Measurements from ENCODE around the gene PDCD2L.

The PDCD2L gene

DNA sequence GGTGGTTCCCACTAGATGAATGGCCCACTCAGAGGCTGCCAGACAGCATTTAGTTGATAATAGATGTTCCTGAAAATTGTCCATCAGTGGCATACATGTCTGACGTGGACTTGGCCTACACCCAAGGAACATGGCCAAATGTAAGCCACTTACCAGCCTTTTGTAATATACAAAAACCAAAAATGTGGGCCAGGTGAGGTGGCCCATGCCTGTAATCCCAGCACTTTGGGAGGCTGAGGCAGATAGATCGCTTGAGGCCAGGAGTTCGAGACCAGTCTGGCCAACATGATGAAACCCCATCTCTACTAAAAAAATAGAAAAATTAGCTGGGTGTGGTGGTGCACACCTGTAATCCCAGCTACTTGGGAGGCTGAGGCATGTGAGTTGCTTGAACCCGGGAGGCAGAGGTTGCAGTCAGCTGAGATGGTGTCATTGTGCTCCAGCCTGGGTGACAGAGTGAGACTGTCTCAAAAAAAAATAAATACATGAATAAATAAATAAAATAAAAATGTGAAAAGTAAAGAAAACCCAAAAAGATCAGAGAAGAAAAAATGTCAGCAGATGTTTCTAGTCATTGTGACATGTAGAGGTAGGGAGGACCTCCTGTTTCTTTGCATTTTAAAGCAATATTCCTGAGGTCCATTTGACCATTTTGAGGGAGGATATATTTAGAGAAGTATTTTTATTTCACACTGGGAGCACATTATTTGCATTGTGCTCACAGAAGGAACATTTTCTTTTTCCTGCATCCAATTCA, 70.2 kb downstream of the PDCD2L start:
- no peak for FAIRE-seq

DNA sequence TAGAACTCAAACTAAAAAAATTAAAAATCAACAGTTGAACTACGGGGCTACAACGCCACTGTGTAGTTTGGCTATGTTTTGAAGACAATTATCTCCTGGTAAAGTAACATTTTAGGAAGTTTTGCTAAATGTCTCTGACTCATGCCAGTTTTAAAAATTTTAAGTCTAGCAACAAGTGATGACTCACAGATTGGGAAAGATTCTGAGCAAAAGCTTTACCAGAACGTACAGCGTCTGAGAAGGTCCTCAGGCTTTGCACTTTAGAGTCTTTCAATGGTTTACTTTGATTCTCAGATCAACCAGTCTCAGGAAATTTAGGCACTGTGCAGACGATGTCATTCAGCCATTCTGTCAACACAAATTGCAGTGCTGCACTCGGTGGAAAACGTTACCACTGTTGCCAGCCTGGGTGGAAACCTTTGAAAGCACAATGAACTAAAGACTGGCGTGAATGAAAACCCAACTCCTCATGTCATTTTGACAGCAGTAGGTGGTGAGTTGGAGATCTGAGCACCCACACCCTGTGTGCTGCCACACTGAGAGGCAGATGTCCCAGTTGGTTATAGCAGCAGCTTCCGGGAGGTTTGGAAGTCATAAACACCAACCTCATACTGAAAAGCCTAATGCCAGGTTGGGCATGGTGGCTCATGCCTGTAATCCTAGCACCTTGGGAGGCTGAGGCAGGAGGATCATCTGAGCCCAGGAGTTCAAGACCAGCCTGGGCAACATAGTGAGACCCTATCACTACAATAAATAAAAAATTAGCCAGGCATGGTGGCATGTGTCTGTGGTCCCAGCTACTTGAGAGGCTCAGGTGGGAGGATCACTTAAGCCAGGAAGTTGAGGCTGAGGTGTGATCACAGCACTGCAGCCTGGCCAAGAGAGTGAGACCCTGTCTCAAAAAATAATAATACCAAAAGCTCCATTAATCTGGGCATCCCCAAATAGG, 71.1 kb downstream of the PDCD2L start:
- FAIRE-seq = no peak

All from A204.1 (cell line).